Motor neuron (in vitro differentiated cells): ENCODE measurements around the gene ATP8A2. TPM values are rescaled to one million over a fixed set of nuclear protein-coding genes. Genes with fewer than 3 reads are reported as not detected.
A peak's percentile ranks its signal among the peaks of the same experiment; 100 is the strongest.

Experiments
- ATAC-seq, 8 experiments: fragments of 200-7000 bp; cut with Tn5 transposase; replicated peaks in 6 of 8; 2 replicates each; pipeline ENCODE4 v1.8.0; 2021; ENCODE audit warnings: mild to moderate bottlenecking in 8 of 8, moderate library complexity in 8 of 8
- H3K27ac ChIP-seq, 2 donors: fragments of 250-450 bp; sonication (Bioruptor Pico); 2 replicates each; pipeline ENCODE4 v1.9.0; 2021; ENCODE audit warnings: antibody characterized with exemption in 2 of 2, mild to moderate bottlenecking in 2 of 2, moderate library complexity in 1 of 2
- H3K4me1 ChIP-seq, 2 donors: fragments of 250-450 bp; sonication (Bioruptor Pico); replicated peaks in 1 of 2; 2 replicates each; pipeline ENCODE4 v1.6.1; 2021; ENCODE audit warnings: antibody characterized with exemption in 2 of 2, mild to moderate bottlenecking in 2 of 2, moderate library complexity in 1 of 2
- H3K4me3 ChIP-seq, 5 donors: fragments of 250-450 bp; sonication (Bioruptor Pico); 2 replicates each; pipeline ENCODE4 v1.9.0; 2021; ENCODE audit warnings: antibody characterized with exemption in 5 of 5, mild to moderate bottlenecking in 5 of 5, moderate library complexity in 4 of 5
- WGBS, 10 experiments: fragments of 450-650 bp; shearing (Covaris generic); methylation state at CpG; one replicate each; pipeline ENCODE4 v1.0.0; 2022; 5-methylcytosine and 5-hydroxymethylcytosine counted together
- in situ Hi-C, 9 experiments: fragments of 400-800 bp; cut with MboI; loops; one replicate each; pipeline ENCODE4 v1.15.0; 2021; ENCODE audit warnings: low sequenced_read_pairs in 9 of 9, low pct_unique_long_range_greater_than_20kb in 2 of 9; ENCODE audit not compliant: unreplicated experiment in 9 of 9
- total RNA-seq, 8 experiments: library from RNA; unstranded; fragments of 300-600 nt; gene quantifications; 2 replicates each; pipeline versions ENCODE4 v1.2.3 to v1.2.4, GENCODE V29; 2022

ATP8A2 gene
- total RNA-seq, 8 experiments from 2014 or later, result 0.10 to 13.8 (median 6.7) TPM

DNA sequence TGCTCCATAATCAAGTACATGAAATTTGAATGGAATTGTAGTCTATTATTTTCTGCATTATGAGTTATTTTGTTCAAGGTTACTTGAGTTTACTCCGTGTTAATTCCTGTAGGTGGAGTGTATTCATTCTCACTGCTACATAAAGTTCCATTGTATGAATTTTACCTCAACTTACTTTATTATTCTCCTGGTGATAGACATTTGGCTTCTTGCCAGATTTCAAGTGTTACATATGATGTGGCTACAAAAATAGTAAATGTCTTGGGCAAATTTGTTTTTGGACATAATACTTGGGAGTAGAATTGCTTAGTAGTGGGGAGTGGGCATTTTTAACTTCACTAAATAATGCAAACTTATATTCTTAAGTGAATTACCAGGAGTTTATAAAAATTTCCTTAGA, 351.1 kb downstream of the ATP8A2 start:
- in situ Hi-C loops, result no loop called here
- ATAC-seq, result no peak
- 0 to 100% (median 88%) methylated on average over 1 of the region's 1 CpG; no CpG with 5 or more reads in 1 of the 10 experiments for WGBS, 10 experiments
- Histone ChIP-seq H3K27ac (no peak overlapping the region), H3K4me1 (no peaks in the 10 kb centered on the region), H3K4me3 (no peak overlapping the region)

GRCh38 chr13:25725104-25725503, 353.3 kb downstream of the ATP8A2 start:
- in situ Hi-C loops, result no loop called here
- H3K4me1 ChIP-seq, result no peaks in the 10 kb centered on the region
- no peak for ATAC-seq
- 27 to 92% (median 75%) methylated on average over 1 to 3 of the region's 3 CpGs; no CpG with 5 or more reads in 2 of the 10 experiments for WGBS, 10 experiments
- H3K27ac ChIP-seq, result no peak overlapping the region
- H3K4me3 ChIP-seq, result no peak overlapping the region

GRCh38 chr13:25727250-25727649, 355.5 kb downstream of the ATP8A2 start:
- WGBS, 10 experiments, result 5 to 86% (median 60%) methylated on average over 2 to 6 of the region's 6 CpGs
- no peaks in the 10 kb centered on the region for H3K4me1 ChIP-seq
- ATAC-seq, result peak in 3 of 8 experiments; percentile 57 to 93 (median 91)
- H3K4me3 ChIP-seq, result no peak overlapping the region
- no peak overlapping the region for H3K27ac ChIP-seq
- in situ Hi-C loops, result no loop called here

DNA sequence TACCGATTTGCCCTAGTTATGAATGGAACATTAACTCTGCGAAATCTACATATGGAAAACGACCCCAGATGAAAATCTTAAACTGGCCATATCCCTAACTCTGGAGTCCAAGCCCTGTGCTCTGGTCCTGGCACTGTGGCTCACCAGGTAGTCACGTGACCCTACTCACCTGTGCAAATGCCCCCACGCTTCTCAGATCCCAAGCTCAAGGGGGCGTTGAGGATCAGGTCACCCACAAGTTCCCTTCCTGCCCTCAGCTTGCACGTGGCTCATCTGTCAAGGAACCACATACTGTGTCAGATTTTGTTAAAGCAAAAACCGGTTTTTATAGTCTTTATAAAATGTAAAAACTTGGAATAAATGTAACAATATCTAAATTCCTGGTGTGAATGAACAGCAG, 356.0 kb downstream of the ATP8A2 start:
- no peak overlapping the region for H3K27ac ChIP-seq
- peak in 1 of 8 experiments; percentile 47 for ATAC-seq
- in situ Hi-C loops, result no loop called here
- no peaks in the 10 kb centered on the region for H3K4me1 ChIP-seq
- 13 to 88% (median 52%) methylated on average over 1 to 8 of the region's 8 CpGs; no CpG with 5 or more reads in 2 of the 10 experiments for WGBS, 10 experiments
- no peak overlapping the region for H3K4me3 ChIP-seq

DNA sequence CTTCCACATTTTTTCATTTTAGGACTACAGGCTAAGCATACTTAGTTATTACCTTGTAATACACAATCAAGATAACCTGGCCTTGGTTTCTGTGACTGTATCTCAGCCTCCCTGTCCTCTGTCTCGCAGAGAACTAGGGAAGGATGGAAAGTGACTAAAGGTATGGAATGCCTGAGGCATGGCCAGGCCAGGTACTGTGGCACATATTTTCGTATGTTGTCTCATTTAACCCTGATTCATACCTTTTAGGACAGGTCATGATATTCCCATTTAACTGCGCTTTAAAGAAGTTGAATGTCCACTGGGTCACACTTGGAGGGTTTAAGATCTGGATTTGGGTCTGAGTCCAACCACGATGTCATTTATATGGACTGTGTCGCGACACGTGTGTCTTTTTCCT, 357.4 kb downstream of the ATP8A2 start:
- H3K27ac ChIP-seq, result no peak overlapping the region

GRCh38 chr13:25731037-25731436, 359.3 kb downstream of the ATP8A2 start:
- WGBS, 10 experiments, result 38 to 100% (median 87%) methylated on average over 2 to 4 of the region's 4 CpGs
- in situ Hi-C loops, result no loop called here
- no peak overlapping the region for H3K4me3 ChIP-seq

More for the DNA sequence above, 357.4 kb downstream of the ATP8A2 start:
- in situ Hi-C loops, result no loop called here
- H3K4me1 ChIP-seq, result no peaks in the 10 kb centered on the region
- H3K4me3 ChIP-seq, result no peak overlapping the region
- ATAC-seq, result no peak
- 40 to 89% (median 63%) methylated on average over 1 to 5 of the region's 7 CpGs; no CpG with 5 or more reads in 2 of the 10 experiments for WGBS, 10 experiments

DNA sequence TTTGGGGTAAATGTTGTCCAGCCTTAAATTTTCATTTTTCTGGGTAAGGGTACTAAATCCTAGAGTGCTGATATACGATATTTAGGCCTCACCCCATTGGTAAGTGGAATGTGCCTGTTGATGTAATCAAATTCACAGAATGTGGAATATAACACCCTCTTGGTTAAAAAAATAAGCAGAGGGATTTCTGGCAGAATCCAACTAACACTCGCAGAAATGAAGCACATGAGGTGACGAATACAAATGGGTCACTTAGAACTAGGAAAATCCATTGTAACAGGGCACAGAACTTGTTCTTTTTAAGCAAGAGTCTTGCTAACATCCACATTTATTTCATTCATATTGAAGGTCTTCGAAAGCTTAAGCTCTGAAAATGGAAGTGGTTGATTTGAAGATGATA, 359.8 kb downstream of the ATP8A2 start:
- WGBS, 10 experiments, result 11 to 94% (median 75%) methylated on average over 1 to 4 of the region's 4 CpGs
- Histone ChIP-seq H3K27ac (no peak overlapping the region), H3K4me3 (no peak overlapping the region), H3K4me1 (no peaks in the 10 kb centered on the region)
- no peak for ATAC-seq
- in situ Hi-C loops, result no loop called here

More at GRCh38 chr13:25731037-25731436, 359.3 kb downstream of the ATP8A2 start:
- Histone ChIP-seq H3K4me1 (no peaks in the 10 kb centered on the region), H3K27ac (no peak overlapping the region)
- ATAC-seq, result no peak

GRCh38 chr13:25732111-25732865, 360.5 kb downstream of the ATP8A2 start:
- no peak overlapping the region for H3K4me3 ChIP-seq
- WGBS, 10 experiments, result 10 to 89% (median 65%) methylated on average over 1 to 5 of the region's 7 CpGs
- H3K4me1 ChIP-seq, result no peaks in the 10 kb centered on the region
- no peak for ATAC-seq
- in situ Hi-C loops, result no loop called here
- no peak overlapping the region for H3K27ac ChIP-seq

DNA sequence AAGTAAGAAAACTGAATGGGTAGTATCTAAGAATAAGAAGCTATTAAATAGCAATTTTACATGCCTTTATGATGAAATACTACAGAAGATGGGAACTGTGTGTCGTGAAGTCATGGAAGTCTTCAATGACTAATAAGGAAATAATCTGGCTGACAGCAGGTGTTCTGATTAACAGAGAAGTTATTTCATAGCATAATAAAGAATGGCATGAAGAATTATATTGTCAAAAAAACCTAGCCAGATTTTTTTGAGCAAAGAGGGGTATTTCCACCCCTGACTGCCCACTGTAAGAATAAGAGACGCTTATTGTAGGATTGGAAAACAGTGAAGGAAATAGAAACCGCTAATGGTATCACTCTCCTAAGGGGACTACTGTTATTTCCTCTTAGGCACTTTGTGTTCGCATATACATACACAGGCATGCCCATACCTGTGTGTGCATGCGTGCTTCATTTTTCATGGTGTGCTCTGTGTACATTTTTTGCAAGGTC, 361.3 kb downstream of the ATP8A2 start:
- Histone ChIP-seq H3K27ac (no peak overlapping the region), H3K4me1 (peaks cover 0 to 4% of the 10 kb centered on the region in 2 donors), H3K4me3 (no peak overlapping the region)
- 17 to 90% (median 80%) methylated on average over 1 to 5 of the region's 5 CpGs for WGBS, 10 experiments
- in situ Hi-C loops, result no loop called here
- ATAC-seq, result no peak

DNA sequence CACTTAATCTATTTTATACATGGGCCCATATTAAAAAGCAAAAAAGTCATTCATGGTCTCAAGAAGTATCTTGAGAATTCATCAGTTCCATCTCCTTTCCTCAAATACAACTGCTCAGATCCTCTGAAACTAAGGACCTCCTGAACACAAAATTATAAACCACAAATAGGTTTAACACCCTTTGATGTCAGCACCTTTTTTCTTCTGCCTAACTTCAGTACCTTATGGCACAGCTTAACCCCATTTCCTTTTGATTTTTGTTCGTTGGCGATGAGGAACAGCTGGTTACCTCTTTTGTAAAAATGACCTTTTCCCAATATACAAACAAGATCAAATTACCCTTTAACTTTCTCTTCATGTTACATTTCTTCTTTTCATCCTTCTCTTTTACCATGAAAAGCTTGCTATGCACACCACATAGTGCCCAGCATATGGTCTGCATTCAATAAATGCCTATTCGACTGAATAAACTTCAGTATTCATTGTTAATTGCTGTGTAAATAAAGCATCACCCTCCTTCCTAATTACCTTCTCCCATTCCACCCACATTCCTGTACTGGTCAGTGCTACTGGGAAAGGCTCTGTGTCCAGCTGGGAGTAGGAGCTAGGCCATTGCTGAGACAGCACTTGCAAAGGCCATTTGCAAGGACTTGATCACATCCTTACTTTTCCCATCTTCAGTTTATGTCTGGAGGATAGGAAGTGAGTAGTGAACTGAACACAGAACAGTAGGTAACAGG, 362.1 kb downstream of the ATP8A2 start:
- H3K27ac ChIP-seq, result no peak overlapping the region
- H3K4me1 ChIP-seq, result peaks cover 0 to 5% of the 10 kb centered on the region in 2 donors
- WGBS, 10 experiments, result 0 to 69% (median 51%) methylated on average over 3 of the region's 3 CpGs
- no peak overlapping the region for H3K4me3 ChIP-seq
- in situ Hi-C loops, result no loop called here
- ATAC-seq, result peak in 3 of 8 experiments; percentile 32 to 88 (median 49)

DNA sequence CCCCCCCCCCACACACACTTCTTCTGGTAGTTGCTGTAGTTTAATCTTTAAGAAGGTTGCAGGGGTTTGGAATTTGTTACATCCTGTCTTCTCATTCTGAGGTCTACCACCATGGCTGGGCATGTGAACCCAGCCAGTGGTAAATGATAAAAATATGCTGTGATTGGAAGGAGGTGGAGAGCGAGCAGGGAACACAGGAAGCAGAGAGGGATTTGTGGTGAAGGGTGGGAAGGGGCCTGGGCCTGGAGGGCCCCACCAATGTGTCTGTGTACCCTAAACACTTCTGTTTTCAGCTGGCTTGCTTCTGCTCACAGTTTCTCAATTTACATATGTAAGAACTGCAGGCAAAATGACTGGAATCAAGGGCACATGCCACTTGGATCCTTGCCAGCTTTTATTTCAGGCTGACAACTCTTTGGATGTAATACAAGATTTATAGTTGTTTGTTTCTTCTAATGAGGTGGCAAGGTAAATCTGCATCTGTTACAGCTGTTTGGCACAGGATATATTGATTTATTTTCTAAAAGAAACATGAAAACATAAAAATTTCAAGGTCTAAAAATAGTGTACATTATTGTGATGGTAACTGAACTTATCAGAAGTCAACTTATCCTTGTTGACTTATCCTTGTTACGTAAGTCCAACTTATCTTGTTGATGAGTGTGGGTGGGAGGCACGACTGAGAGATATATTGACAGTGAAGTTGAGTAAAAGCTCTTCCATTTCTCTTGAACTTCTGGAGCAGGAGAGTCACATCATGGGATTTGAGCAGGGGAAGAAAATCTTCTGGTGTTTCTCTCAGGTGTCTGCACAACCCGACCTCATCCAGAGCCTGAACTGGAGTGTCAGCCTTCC, 366.8 kb downstream of the ATP8A2 start:
- Histone ChIP-seq H3K4me1 (peaks cover 0 to 7% of the 10 kb centered on the region in 2 donors), H3K4me3 (no peak overlapping the region), H3K27ac (no peak overlapping the region)
- in situ Hi-C loops, result no loop called here
- 8 to 91% (median 53%) methylated on average over 1 to 4 of the region's 4 CpGs for WGBS, 10 experiments
- peak in 7 of 8 experiments; percentile 28 to 87 (median 65) for ATAC-seq

- no peak for ATAC-seq
- Histone ChIP-seq H3K4me3 (no peak overlapping the region), H3K4me1 (peaks cover 0 to 7% of the 10 kb centered on the region in 2 donors), H3K27ac (no peak overlapping the region)
- WGBS, 10 experiments, result 0 to 100% (median 84%) methylated on average over 1 of the region's 1 CpG; no CpG with 5 or more reads in 2 of the 10 experiments
- in situ Hi-C loops, result no loop called here
Observed at GRCh38 chr13:25739376-25739775, 367.6 kb downstream of the ATP8A2 start.
